GM21381 (cell line): ENCODE results near the gene BMPER.

Experiments used
- ATAC-seq: cut with Tn5 transposase; IDR thresholded peaks from one replicate; pipeline ENCODE4 v1.9.1; 2021; ENCODE audit warnings: mild to moderate bottlenecking, moderate library complexity; ENCODE audit not compliant: unreplicated experiment

The BMPER gene

GRCh38 chr7:34016876-34017275 lies 111.5 kb downstream of the BMPER start:
- ATAC-seq = no peak

- no peak for ATAC-seq
These were observed 114.0 kb downstream of the BMPER start for GRCh38 chr7:34019301-34019790.

- no peak for ATAC-seq
These were observed 117.3 kb downstream of the BMPER start for GRCh38 chr7:34022626-34023025.

GRCh38 chr7:34025600-34025999 lies 120.3 kb downstream of the BMPER start:
- ATAC-seq = no peak

- ATAC-seq = no peak
These were observed 121.3 kb downstream of the BMPER start for GRCh38 chr7:34026481-34027190.

- ATAC-seq = no peak
These were observed 125.8 kb downstream of the BMPER start for GRCh38 chr7:34031156-34031555.

GRCh38 chr7:34034728-34035127 lies 129.4 kb downstream of the BMPER start:
- ATAC-seq = no peak

- ATAC-seq = no peak
These were observed 130.9 kb downstream of the BMPER start for GRCh38 chr7:34036051-34036920.

GRCh38 chr7:34036972-34037792 lies 131.8 kb downstream of the BMPER start:
- no peak for ATAC-seq

- ATAC-seq = no peak
These were observed 133.6 kb downstream of the BMPER start for GRCh38 chr7:34038816-34039470.

- no peak for ATAC-seq
These were observed 136.4 kb downstream of the BMPER start for GRCh38 chr7:34041707-34042106.

GRCh38 chr7:34042406-34042805 lies 137.1 kb downstream of the BMPER start:
- ATAC-seq = no peak

- ATAC-seq = no peak
These were observed 138.3 kb downstream of the BMPER start for GRCh38 chr7:34043461-34044305.

GRCh38 chr7:34044306-34044643 lies 138.9 kb downstream of the BMPER start:
- ATAC-seq = no peak

- ATAC-seq = no peak
These were observed 139.5 kb downstream of the BMPER start for GRCh38 chr7:34044734-34045353.

- ATAC-seq = no peak
These were observed 143.1 kb downstream of the BMPER start for GRCh38 chr7:34048445-34048844.

- no peak for ATAC-seq
These were observed 148.7 kb downstream of the BMPER start for GRCh38 chr7:34054075-34054474.

GRCh38 chr7:34057136-34057535 lies 151.8 kb downstream of the BMPER start:
- no peak for ATAC-seq

- ATAC-seq = no peak
These were observed 152.6 kb downstream of the BMPER start for GRCh38 chr7:34057956-34058355.

- ATAC-seq = no peak
These were observed 153.4 kb downstream of the BMPER start for GRCh38 chr7:34058801-34059135.
